ENCODE results near the gene ROM1.
"Not testable (repeated sequence)": the region's sequence is repeated elsewhere in the genome, so short reads cannot be mapped to it uniquely, and the experiment has no call there.

The ROM1 gene

GRCh38 chr11:62649486-62649885 is 36.4 kb downstream of the ROM1 start:
- H2AFZ ChIP-seq (ENCODE audit: low read length, unreplicated experiment): no peak overlapping the region
- no peak overlapping the region for H3K4me3 ChIP-seq (ENCODE audit: low read depth, low read length)
- peaks cover 7% of the 10 kb centered on the region for H3K4me1 ChIP-seq (ENCODE audit: control insufficient read depth, insufficient read depth, low read length, unreplicated experiment)
- no peaks in the 10 kb centered on the region for H3K27me3 ChIP-seq (ENCODE audit: insufficient read depth, low read length)
- peaks cover 41% of the 10 kb centered on the region for H3K79me2 ChIP-seq (ENCODE audit: control insufficient read depth, insufficient read depth, low read length, unreplicated experiment)
- 0 out of 2 replicates have a peak, but pooled peaks cover under 1% of the 10 kb centered on the region for H3K36me3 ChIP-seq (ENCODE audit: insufficient read depth, low read length)
- no peak overlapping the region for H3K27ac ChIP-seq (ENCODE audit: low read depth, low read length)

GRCh38 chr11:62650283-62650682 is 37.2 kb downstream of the ROM1 start:
- not testable (repeated sequence) for H3K36me3 ChIP-seq (ENCODE audit: insufficient read depth, low read length); H3K27me3 ChIP-seq (ENCODE audit: insufficient read depth, low read length); H3K27ac ChIP-seq (ENCODE audit: low read depth, low read length); H2AFZ ChIP-seq (ENCODE audit: low read length, unreplicated experiment); H3K4me3 ChIP-seq (ENCODE audit: low read depth, low read length); H3K4me1 ChIP-seq (ENCODE audit: control insufficient read depth, insufficient read depth, low read length, unreplicated experiment)
- H3K79me2 ChIP-seq (ENCODE audit: control insufficient read depth, insufficient read depth, low read length, unreplicated experiment): peaks cover 33% of the 10 kb centered on the region

- Histone ChIP-seq H3K27ac (ENCODE audit: low read depth, low read length) (peak overlapping the region; percentile 68), H2AFZ (ENCODE audit: low read length, unreplicated experiment) (peak overlapping the region; percentile 83), H3K4me1 (ENCODE audit: control insufficient read depth, insufficient read depth, low read length, unreplicated experiment) (no peaks in the 10 kb centered on the region), H3K36me3 (ENCODE audit: insufficient read depth, low read length) (no peaks in the 10 kb centered on the region), H3K79me2 (ENCODE audit: control insufficient read depth, insufficient read depth, low read length, unreplicated experiment) (peaks cover 23% of the 10 kb centered on the region), H3K27me3 (ENCODE audit: insufficient read depth, low read length) (no peaks in the 10 kb centered on the region), H3K4me3 (ENCODE audit: low read depth, low read length) (peak overlapping the region; percentile 96)
Observed at GRCh38 chr11:62652161-62653006, 39.3 kb downstream of the ROM1 start.

GRCh38 chr11:62654297-62654696 is 41.2 kb downstream of the ROM1 start:
- no peaks in the 10 kb centered on the region for H3K27me3 ChIP-seq (ENCODE audit: insufficient read depth, low read length)
- no peaks in the 10 kb centered on the region for H3K4me1 ChIP-seq (ENCODE audit: control insufficient read depth, insufficient read depth, low read length, unreplicated experiment)
- H3K4me3 ChIP-seq (ENCODE audit: low read depth, low read length): no peak overlapping the region
- H3K36me3 ChIP-seq (ENCODE audit: insufficient read depth, low read length): no peaks in the 10 kb centered on the region
- peaks cover 23% of the 10 kb centered on the region for H3K79me2 ChIP-seq (ENCODE audit: control insufficient read depth, insufficient read depth, low read length, unreplicated experiment)
- no peak overlapping the region for H2AFZ ChIP-seq (ENCODE audit: low read length, unreplicated experiment)
- no peak overlapping the region for H3K27ac ChIP-seq (ENCODE audit: low read depth, low read length)

- H3K79me2 ChIP-seq (ENCODE audit: control insufficient read depth, insufficient read depth, low read length, unreplicated experiment): peaks cover 11% of the 10 kb centered on the region
- no peaks in the 10 kb centered on the region for H3K36me3 ChIP-seq (ENCODE audit: insufficient read depth, low read length)
- no peak overlapping the region for H2AFZ ChIP-seq (ENCODE audit: low read length, unreplicated experiment)
- no peaks in the 10 kb centered on the region for H3K4me1 ChIP-seq (ENCODE audit: control insufficient read depth, insufficient read depth, low read length, unreplicated experiment)
- no peaks in the 10 kb centered on the region for H3K27me3 ChIP-seq (ENCODE audit: insufficient read depth, low read length)
- H3K27ac ChIP-seq (ENCODE audit: low read depth, low read length): no peak overlapping the region
- no peak overlapping the region for H3K4me3 ChIP-seq (ENCODE audit: low read depth, low read length)
Observed at GRCh38 chr11:62656796-62657429, 43.9 kb downstream of the ROM1 start.

- Histone ChIP-seq H3K4me1 (ENCODE audit: control insufficient read depth, insufficient read depth, low read length, unreplicated experiment) (peaks cover 19% of the 10 kb centered on the region), H3K27ac (ENCODE audit: low read depth, low read length) (peak overlapping the region; percentile 42), H3K79me2 (ENCODE audit: control insufficient read depth, insufficient read depth, low read length, unreplicated experiment) (peaks cover 37% of the 10 kb centered on the region), H2AFZ (ENCODE audit: low read length, unreplicated experiment) (peak overlapping the region; percentile 83), H3K36me3 (ENCODE audit: insufficient read depth, low read length) (peaks cover 15% of the 10 kb centered on the region; the same call in 1 of the 2 replicates), H3K4me3 (ENCODE audit: low read depth, low read length) (peak overlapping the region; percentile 99), H3K27me3 (ENCODE audit: insufficient read depth, low read length) (no peaks in the 10 kb centered on the region)
Observed at GRCh38 chr11:62664405-62665074, 51.5 kb downstream of the ROM1 start.
